NT2/D1 (cell line): ENCODE results near the gene KRT80.

Experiments
- SUZ12 ChIP-seq: IDR thresholded peaks from 2 replicates; pipeline ENCODE4 v1.6.1; 2011; ENCODE audit not compliant: insufficient read length, insufficient read depth; ENCODE audit errors: extremely low read depth
- YY1 ChIP-seq: IDR thresholded peaks from 2 replicates; pipeline ENCODE4 v1.6.1; 2011; ENCODE audit not compliant: insufficient read length, insufficient read depth
- ZNF274 ChIP-seq: IDR thresholded peaks from 2 replicates; pipeline ENCODE4 v1.6.1; 2011; ENCODE audit warnings: mild to moderate bottlenecking, low read depth, low read length

- TF ChIP-seq ZNF274 (no peak), YY1 (no peak), SUZ12 (no peak)
Observed at GRCh38 chr12:52205612-52206303, 13.9 kb upstream of the KRT80 start.
